ENCODE measurements around the gene NUSAP1. TPM values are rescaled to one million over a fixed set of nuclear protein-coding genes. Genes with fewer than 3 reads are reported as not detected.
"Not testable (repeated sequence)": the region's sequence is repeated elsewhere in the genome, so short reads cannot be mapped to it uniquely, and the experiment has no call there.

The NUSAP1 gene
- total RNA-seq, 3 donors from 2014 or later (not counting 1 experiment from before 2014, with no cell fraction given) = 5.6 to 9.4 (median 7.6) TPM

DNA sequence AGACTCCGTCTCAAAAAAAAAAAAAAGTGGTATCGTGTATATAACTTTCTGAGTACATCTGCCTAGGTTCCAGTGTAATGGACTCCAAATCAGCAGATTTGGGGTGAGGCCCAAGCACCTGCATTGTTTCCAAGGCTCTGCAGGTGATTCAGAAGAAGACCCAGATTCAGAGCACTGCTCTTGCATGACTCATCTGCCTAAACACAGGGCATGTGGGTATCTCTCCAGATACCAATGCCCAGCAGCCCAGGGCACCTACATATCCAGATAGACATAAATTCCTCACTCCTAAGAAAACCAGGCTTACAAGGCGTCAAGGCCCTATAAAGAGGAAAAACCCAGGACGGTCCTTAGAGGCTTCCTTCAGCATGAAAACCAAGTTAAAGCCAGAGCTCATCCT is 45.3 kb downstream of the NUSAP1 start:
- H3K27me3 ChIP-seq (ENCODE audit: control insufficient read depth, insufficient read depth, low read length) = no peaks in the 10 kb centered on the region
- TF ChIP-seq, protein P1, sequence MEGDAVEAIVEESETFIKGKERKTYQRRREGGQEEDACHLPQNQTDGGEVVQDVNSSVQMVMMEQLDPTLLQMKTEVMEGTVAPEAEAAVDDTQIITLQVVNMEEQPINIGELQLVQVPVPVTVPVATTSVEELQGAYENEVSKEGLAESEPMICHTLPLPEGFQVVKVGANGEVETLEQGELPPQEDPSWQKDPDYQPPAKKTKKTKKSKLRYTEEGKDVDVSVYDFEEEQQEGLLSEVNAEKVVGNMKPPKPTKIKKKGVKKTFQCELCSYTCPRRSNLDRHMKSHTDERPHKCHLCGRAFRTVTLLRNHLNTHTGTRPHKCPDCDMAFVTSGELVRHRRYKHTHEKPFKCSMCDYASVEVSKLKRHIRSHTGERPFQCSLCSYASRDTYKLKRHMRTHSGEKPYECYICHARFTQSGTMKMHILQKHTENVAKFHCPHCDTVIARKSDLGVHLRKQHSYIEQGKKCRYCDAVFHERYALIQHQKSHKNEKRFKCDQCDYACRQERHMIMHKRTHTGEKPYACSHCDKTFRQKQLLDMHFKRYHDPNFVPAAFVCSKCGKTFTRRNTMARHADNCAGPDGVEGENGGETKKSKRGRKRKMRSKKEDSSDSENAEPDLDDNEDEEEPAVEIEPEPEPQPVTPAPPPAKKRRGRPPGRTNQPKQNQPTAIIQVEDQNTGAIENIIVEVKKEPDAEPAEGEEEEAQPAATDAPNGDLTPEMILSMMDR (IDR thresholded peaks at IDR 0.05) = no peak
- ATAC-seq = no peak
- Mint-ChIP-seq H3K4me3 (no peak overlapping the region), H3K27ac (no peak overlapping the region), H3K36me3 (no peaks in the 10 kb centered on the region), H3K9me3 (no peaks in the 10 kb centered on the region), H3K27me3 (ENCODE audit: low read depth in 2 of 2) (no peaks in the 10 kb centered on the region), H3K4me1 (no peaks in the 10 kb centered on the region)
- DNase-seq = no peak
- no peaks in the 10 kb centered on the region for H3K4me1 ChIP-seq (ENCODE audit: control insufficient read depth, insufficient read depth, low read length)
- no peak overlapping the region for H3K4me3 ChIP-seq (ENCODE audit: low read length)
- H3K27ac ChIP-seq (ENCODE audit: low read length) = no peak overlapping the region
- no peaks in the 10 kb centered on the region for H3K9me3 ChIP-seq (ENCODE audit: control insufficient read depth, insufficient read depth, low read length)
- intact Hi-C loops (cut with micrococcal nuclease) = no loop called here
- 98% methylated on average over 4 of the region's 4 CpGs for WGBS (ENCODE audit: insufficient coverage)
- no peaks in the 10 kb centered on the region for H3K36me3 ChIP-seq (ENCODE audit: control insufficient read depth, insufficient read depth, low read length)

DNA sequence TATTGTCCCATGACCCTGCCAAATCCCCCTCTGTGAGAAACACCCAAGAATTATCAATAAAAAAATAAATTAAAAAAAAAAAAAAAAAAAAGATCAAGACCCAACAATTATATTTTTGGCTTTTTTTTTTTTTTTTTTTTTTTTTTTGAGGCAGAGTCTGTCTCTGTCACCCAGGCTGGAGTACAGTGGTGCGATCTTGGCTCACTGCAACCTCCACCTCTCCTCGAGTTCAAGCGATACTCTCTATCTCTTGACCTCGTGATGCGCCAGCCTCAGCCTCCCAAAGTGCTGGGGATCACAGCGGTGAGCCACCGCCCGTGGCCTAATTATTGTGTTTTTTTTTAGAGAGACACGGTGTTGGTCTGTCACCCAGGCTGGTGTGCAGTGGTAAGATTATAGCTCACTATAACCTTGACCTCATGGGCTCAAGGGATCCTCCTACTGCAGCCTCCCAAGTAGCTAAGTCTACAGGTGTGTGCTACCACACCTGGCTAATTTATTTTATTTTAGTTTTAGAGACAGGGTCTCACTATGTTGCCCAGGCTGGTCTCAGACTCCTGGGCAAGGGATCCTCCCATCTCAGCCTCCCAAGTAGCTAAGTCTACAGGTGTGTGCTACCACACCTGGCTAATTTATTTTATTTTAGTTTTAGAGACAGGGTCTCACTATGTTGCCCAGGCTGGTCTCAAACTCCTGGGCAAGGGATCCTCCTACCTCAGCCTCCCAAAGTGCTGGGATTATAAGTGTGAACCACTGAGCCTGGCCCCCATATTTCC is 51.5 kb downstream of the NUSAP1 start:
- H3K4me1 ChIP-seq (ENCODE audit: control insufficient read depth, insufficient read depth, low read length); H3K9me3 ChIP-seq (ENCODE audit: control insufficient read depth, insufficient read depth, low read length); H3K4me3 ChIP-seq (ENCODE audit: low read length); H3K4me3 Mint-ChIP-seq; H3K27ac ChIP-seq (ENCODE audit: low read length); H3K27me3 ChIP-seq (ENCODE audit: control insufficient read depth, insufficient read depth, low read length); H3K36me3 Mint-ChIP-seq; H3K27me3 Mint-ChIP-seq (ENCODE audit: low read depth in 2 of 2); H3K4me1 Mint-ChIP-seq; ATAC-seq; intact Hi-C loops (cut with micrococcal nuclease); H3K9me3 Mint-ChIP-seq; DNase-seq; H3K27ac Mint-ChIP-seq: not testable (repeated sequence)
- H3K36me3 ChIP-seq (ENCODE audit: control insufficient read depth, insufficient read depth, low read length) = peaks cover 16% of the 10 kb centered on the region
- 96% methylated on average over 9 of the region's 9 CpGs for whole genome bisulfite sequencing (ENCODE audit: insufficient coverage)

DNA sequence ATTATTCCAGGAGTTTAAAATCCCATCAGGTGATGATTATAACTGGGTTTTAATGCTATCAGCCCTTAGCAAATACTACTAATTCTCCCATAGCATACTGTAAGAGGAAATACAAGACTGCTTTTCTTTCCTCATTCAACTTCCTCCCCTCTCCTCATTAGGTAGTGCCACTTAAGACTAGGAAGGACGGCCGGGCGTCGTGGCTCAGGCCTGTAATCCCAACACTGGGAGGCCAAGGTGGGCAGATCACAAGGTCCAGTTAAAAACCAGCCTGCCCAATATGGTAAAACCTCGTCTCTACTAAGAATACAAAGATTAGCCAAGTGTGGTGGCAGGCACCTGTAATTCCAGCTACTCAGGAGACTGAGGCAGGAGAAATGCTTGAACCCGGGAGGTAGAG is 55.0 kb downstream of the NUSAP1 start:
- Histone ChIP-seq H3K9me3 (ENCODE audit: control insufficient read depth, insufficient read depth, low read length) (no peaks in the 10 kb centered on the region), H3K4me3 (ENCODE audit: low read length) (no peak overlapping the region), H3K27ac (ENCODE audit: low read length) (no peak overlapping the region), H3K27me3 (ENCODE audit: control insufficient read depth, insufficient read depth, low read length) (no peaks in the 10 kb centered on the region), H3K4me1 (ENCODE audit: control insufficient read depth, insufficient read depth, low read length) (no peaks in the 10 kb centered on the region), H3K36me3 (ENCODE audit: control insufficient read depth, insufficient read depth, low read length) (peaks cover 17% of the 10 kb centered on the region)
- TF ChIP-seq, protein P1 (IDR thresholded peaks at IDR 0.05) = no peak
- Mint-ChIP-seq H3K27ac (no peak overlapping the region), H3K4me3 (no peak overlapping the region), H3K4me1 (peaks cover 0 to 7% of the 10 kb centered on the region in 2 donors), H3K9me3 (no peaks in the 10 kb centered on the region), H3K36me3 (no peaks in the 10 kb centered on the region), H3K27me3 (ENCODE audit: low read depth in 2 of 2) (no peaks in the 10 kb centered on the region)
- intact Hi-C loops (cut with micrococcal nuclease) = no loop called here
- ATAC-seq = no peak
- 87% methylated on average over 6 of the region's 6 CpGs for WGBS (ENCODE audit: insufficient coverage)
- DNase-seq = no peak

DNA sequence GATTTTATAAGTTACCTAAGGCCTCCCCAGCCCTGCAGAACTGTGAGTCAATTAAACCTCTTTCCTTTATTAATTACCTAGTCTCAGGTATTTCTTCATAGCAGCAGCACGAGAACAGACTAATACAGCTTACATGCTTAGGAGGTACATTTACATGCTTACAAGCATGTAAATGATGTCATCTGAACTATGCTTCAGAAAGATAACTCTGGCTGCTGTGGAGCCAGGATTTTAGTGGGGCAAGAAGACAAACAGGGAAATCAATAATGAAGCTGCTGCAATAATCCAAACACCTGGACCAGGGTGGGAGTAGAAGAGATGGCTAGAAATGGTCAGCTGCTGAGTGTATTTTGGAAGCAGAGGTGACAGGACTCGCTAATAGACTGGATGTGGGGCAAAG is 60.0 kb downstream of the NUSAP1 start:
- DNase-seq (no peak), ATAC-seq (no peak)
- no peak overlapping the region for H3K4me3 ChIP-seq (ENCODE audit: low read length)
- H3K36me3 Mint-ChIP-seq = peaks cover 10% of the 10 kb centered on the region
- no peaks in the 10 kb centered on the region for H3K9me3 Mint-ChIP-seq
- H3K27ac Mint-ChIP-seq = peak overlapping the region; percentile 33 to 39
- H3K27me3 ChIP-seq (ENCODE audit: control insufficient read depth, insufficient read depth, low read length) = no peaks in the 10 kb centered on the region
- H3K36me3 ChIP-seq (ENCODE audit: control insufficient read depth, insufficient read depth, low read length) = peaks cover 27% of the 10 kb centered on the region
- TF ChIP-seq, protein P1 (IDR thresholded peaks at IDR 0.05) = no peak
- 100% methylated on average over 2 of the region's 2 CpGs for WGBS (ENCODE audit: insufficient coverage)
- no peak overlapping the region for H3K4me3 Mint-ChIP-seq
- H3K4me1 Mint-ChIP-seq = peaks cover 9 to 19% of the 10 kb centered on the region in 2 donors
- intact Hi-C loops (cut with micrococcal nuclease) = no loop called here
- H3K27ac ChIP-seq (ENCODE audit: low read length) = no peak overlapping the region
- H3K9me3 ChIP-seq (ENCODE audit: control insufficient read depth, insufficient read depth, low read length) = no peaks in the 10 kb centered on the region
- H3K27me3 Mint-ChIP-seq (ENCODE audit: low read depth in 2 of 2) = no peaks in the 10 kb centered on the region
- peaks cover 3% of the 10 kb centered on the region for H3K4me1 ChIP-seq (ENCODE audit: control insufficient read depth, insufficient read depth, low read length)
